HK-2 (cell line): Measurements from ENCODE around the gene E2F4.

Source experiments
- DNase-seq: peaks from one replicate; pipeline ENCODE4 v3.0.0-alpha.2; 2018; ENCODE audit not compliant: unreplicated experiment

E2F4 gene

DNA sequence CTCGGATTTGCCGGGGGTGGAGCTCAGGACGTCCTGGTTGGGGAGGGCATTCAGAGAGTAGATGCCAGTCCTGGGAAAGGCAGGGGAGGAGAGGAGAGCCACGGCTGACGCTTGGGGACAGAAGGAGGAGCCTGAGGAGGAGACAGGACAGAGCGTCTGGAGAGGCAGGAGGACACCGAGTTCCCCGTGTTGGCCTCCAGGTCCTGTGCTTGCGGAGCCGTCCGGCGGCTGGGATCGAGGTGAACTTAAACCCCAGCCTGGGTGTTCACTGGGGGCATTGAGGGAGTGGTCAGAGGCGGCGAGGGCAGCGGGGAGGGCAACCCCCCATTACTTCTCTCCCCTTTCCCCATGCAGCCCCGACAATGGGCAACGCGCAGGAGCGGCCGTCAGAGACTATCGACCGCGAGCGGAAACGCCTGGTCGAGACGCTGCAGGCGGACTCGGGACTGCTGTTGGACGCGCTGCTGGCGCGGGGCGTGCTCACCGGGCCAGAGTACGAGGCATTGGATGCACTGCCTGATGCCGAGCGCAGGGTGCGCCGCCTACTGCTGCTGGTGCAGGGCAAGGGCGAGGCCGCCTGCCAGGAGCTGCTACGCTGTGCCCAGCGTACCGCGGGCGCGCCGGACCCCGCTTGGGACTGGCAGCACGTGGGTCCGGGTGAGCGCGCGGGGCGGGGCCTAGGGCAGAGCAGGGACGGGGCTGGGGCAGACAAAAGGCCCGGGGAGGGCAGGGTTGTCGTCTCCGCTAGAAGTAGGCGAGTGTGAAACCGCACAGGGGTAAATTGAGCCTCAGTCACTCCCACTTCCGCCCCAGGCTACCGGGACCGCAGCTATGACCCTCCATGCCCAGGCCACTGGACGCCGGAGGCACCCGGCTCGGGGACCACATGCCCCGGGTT lies 17.9 kb upstream of the E2F4 start:
- peak; percentile 94 for DNase-seq

DNA sequence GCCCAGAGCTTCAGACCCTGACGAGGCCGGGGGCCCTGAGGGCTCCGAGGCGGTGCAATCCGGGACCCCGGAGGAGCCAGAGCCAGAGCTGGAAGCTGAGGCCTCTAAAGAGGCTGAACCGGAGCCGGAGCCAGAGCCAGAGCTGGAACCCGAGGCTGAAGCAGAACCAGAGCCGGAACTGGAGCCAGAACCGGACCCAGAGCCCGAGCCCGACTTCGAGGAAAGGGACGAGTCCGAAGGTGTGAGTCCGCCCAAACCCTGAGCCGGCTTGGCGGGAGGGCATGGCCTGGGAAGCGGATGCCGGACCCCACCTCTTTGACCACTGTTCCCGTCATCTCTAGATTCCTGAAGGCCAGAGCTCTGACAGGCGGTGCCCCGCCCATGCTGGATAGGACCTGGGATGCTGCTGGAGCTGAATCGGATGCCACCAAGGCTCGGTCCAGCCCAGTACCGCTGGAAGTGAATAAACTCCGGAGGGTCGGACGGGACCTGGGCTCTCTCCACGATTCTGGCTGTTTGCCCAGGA lies 17.2 kb upstream of the E2F4 start:
- no peak for DNase-seq

DNA sequence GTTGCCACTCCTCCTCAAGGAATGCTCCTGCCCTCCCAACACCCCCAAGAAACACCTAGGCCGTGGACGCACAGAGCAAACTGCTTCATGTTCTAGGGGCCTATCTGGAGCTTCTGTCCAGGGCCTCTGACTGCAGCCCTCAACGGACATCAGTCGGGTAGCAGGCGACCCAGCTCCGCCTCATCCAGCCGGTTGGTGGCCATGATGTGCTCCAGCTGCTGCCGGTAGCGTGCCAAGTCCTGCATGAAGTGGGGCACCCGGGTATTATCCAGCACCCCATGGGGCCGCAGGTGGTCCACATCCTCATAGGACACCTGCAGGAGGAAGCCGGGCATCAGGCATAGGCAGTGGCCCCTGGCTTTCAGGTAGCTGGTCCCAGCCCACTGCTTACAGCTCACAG lies 15.3 kb upstream of the E2F4 start:
- no peak for DNase-seq

DNA sequence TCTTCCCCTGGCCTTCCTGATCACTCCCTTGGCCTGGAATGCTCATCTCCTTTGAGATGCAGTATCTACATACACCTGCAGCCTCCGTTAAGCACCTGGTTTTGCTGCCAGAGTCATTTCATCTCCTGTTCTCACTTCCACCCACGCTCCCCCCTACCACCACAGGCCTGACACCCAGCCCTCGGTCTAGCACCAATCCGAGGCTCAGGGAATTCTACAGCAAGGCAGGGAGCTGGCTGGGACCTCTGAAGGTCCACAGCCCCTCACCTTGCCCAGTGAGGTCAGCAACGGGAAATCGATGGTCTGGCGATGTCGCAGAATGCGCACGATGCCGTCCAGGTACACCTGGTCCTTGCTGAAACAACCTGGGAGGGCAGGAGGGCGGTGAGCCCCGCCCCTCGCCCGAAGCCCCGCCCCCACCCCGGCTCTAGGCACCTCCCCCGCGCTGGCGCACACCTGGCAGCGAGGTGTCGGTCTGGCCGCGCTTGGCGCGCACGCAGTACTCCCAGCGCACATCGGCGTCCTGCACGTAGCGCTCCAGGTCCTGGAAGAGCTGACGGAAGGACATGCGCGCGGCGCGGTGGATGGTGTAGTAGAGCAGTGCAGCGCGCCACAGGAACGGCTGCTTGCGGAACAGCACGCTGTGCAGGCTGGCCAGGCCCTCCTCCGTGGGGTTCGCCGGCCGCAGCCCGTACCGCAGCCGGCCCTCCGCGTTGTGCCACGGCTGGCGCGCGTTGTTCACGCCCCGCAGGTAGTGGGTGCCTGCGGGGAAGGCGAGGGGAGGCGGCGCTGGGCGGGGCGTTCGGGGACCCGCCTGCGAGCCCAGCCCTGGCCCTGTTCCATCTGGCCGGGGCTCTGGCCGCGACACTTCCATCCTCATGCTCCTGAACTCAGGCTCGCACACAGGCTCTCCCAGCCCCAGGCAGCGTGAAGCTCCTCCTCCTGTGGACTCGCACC lies 13.9 kb upstream of the E2F4 start:
- DNase-seq = peak; percentile 51

DNA sequence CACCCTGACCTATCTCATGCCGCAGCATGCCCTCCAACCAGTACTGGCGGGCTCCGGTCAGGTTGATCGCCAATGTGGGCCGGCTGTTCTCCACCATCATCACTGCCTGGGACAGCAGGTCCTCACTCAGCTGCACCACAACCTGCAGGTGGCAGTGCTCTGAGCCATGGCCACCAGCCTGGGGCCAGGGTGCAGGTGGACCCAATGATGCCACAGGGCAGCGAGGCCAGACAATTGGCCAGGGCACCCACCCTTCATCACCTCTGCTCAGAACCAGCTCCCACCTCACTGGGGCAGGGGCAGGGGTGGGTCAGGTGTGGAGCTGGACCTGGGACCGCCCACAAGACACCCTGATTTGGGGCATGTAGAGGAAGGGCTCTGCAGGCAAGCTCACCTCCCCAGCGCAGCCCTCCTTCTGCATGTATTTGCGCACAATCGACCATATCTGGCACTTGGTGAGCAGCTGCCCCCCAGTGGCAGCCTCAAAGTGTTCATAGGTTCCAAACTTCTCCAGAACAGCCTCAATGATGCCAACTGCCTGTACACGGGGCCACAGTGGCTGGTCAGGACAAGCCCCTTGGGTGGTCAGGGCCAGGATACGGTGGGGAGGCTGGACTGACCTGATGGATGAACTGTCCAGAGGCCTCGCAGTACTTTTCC lies 12.4 kb upstream of the E2F4 start:
- no peak for DNase-seq

DNA sequence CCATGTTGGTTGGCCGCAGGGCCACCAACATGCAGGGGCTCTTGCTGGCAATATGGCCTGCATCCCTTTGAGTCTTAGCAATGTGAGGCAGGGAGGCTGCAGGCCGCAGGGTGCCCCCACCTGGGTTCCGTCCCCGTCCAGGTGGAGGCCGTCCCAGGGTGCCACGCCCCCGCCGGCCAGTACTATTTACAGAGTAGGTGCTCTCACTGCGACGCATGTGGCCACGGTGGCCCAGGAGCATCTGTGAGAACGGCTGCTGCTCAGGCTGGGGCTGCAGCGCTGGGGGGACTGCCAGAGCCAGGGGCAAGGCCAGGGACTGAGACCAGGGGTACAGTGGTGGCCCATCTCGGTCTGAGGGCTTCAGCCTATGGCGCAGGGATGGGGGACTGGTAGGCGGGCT lies 11.8 kb upstream of the E2F4 start:
- DNase-seq = no peak

DNA sequence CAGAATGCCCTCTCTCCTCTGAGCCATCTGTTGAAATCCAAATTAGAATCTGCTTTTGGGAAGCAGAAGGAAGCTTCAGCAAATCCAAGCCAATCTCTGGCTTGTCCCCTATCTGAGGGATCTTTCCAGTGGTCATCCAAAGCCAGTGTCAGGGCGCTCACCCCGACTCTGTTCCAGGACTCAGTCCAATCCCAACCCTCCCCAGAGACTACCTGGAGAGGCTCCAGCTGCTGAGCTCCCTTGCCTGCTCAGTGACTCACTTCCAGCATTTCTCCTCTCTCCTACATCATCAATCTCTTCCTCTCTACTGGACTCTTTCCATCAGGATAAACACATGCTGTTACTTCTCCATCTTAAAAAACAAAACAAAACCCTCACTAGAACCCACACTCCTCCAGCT lies 10.6 kb upstream of the E2F4 start:
- no peak for DNase-seq

DNA sequence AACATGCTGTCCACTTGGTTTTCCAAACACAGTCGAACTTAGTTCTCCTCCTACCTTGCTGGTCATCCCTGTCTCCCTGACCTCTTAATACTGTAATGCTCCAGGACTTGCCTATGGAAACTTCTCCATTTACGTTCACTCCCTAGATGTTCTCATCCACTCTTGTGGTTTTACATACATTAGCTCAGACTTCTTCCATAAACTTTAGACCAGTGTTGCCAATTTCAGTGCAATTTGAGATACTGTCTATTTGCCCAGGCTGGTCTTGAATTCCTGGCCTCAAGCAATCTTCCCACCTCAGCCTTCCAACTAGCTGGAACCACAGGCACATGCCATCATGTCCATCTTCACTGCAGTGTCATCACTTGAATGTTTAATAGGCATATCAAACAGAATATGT lies 9.7 kb upstream of the E2F4 start:
- DNase-seq = no peak

DNA sequence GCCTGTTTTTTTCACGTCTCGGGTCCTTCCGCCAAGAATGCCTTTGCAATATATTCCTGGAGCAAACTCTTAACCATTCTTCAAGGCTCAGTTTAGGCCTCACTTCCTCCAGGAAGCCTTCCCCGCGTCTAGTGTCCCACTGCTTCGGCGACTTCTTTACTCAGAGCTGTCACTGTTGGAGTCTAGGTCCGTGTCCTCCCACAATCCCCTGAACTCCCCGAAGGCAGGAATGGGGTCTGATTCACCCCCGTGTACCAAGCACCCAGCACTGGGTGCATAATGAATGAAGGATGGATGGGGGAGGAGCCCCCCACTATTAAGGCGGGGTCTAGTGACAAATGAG lies 8.7 kb upstream of the E2F4 start:
- DNase-seq = no peak

DNA sequence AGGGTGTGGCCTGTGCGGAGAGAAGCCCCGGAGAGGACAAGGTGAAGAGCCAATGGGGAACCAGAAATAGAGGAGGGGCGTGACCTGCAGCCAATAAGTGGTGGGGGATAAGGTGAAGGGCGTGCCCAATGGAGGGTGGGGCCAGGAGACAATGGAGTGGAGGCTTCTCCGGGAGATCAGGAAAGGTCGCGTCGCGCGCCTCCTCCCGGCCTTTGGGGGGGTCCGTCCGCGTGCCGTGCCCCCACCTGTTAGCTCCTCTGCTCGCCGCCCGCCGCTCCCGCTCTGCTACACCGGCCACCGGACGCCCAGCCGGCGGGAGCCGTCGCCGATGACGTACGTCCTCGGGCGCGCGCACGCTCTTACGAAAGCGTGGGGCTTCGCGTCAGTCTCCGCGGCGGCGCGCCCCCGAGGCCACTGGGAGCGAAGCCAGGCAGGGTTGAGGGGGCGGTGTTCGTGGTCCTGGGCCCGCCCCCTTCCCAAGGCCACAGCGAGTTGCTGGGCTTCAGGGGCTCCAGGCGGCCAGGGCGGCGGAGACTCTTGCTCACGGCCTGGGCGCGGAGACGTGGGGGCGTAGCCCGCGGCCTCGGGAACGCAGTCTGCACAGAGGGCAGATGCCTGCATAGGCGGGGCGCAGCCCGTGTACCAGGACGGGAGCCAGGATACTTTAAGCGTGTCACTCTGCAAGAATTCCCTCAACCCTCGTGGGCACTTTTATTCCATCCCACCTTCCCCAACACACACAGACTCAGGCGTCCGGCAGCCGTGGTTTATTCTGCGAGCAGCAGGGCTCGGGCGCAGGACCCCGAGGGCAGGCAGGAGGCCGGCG lies 8.1 kb upstream of the E2F4 start, which contains the start of gene MATCAP1:
MATCAP1 (minus strand) TSS at position 337 of the 826 bp plus-strand sequence. CDS start 3,353 bp downstream, outside the sequence.
- peak; percentile 94 for DNase-seq

DNA sequence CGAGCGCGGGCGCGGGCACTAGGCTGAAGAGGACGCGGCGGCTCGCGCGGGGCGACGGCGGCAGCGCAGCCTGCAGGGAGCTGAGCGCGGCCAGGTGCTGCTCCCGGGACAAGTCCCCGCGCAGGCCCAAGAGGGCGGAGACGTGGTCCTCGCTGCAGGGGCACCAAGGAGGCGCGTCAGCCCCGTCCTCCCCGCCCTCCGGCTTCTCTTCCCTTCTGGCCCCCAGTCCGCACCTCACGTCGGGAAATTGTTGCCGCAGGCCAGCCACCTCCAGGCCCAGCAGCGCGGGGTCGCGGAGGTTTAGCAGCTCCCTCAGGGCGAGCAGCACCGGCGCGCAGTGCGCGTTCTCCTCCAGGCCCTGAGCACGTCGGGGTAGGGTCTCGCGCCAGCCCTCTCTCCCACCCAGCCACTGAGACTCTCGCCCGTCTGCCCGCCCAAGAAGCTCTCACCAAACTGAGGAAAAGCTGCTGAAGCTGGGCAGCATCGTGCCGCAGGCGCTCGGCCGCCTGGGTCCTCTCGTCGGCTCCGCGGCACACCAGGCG lies 7.4 kb upstream of the E2F4 start:
- no peak for DNase-seq

DNA sequence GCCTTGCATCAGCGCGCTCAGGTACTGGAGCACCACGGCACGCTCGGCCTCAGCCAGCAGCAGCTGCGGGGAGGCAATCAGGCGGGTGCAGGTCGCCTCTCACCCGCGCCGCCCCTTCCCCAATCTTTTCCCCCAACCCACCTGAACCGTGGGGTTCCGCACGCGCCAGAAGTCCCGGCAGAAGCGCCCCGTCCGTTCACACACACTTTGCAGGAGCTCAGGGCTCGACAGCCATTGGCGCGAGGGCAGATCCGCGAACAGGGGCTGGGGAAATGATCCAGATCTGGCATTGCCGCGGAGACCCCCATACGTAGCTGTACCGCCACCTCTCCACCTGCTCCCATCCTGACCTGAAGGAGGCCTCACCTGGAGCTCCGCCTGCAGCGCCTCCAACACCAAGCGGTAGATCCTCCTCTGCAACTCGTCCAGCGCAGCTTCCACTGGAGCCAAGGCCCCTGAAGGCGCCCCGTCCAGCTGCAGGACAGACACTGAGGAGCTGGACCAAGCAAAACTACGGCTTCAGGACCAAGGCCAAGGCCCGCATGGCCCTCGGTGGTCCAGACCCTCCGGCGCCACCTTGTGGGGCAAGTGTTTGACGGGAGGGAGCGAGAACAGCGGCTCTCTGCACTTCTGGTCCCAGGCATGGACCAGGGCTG lies 6.8 kb upstream of the E2F4 start:
- peak; percentile 92 for DNase-seq

DNA sequence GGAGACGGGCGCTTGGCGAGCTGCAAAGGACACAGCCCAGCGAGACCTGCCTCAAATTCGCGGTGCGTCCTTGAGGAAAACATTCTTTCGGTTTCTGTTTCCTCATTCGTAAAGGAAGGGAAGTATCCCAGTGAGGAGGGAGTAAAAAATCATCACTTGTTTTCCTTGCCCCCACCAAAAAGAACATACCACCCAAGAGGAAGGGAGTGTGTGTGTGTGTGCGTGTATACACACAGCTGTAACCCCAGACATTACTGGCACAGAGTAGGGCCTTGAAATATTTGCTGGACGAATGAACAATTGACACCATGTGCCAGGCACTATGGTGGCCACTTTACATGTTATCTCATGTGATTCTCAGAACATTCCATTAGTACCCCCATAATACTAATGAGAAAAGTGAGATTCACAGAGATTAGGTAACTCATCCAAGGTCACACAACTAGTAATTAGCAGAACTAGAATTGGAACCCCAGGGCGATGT lies 6.3 kb upstream of the E2F4 start:
- no peak for DNase-seq

DNA sequence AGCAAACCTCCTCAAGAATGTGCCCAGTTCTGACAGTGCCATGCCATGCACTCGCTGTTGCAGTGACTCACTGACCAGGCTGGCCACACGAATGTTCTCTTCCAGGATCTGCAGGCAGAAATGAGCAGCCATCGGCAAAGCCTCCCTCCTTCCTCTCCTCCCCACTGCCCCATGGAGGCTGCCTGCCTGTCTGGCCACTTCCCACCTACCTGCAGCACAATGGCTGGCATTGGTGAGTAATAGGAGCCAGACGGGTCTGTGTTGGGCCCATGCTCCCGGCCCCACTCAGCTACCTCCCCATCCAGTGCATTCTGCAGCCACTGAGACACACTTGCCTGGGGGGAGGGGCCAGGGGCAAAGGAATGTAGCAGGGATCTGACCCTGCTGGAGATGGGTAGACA lies 5.4 kb upstream of the E2F4 start:
- DNase-seq = peak; percentile 71

DNA sequence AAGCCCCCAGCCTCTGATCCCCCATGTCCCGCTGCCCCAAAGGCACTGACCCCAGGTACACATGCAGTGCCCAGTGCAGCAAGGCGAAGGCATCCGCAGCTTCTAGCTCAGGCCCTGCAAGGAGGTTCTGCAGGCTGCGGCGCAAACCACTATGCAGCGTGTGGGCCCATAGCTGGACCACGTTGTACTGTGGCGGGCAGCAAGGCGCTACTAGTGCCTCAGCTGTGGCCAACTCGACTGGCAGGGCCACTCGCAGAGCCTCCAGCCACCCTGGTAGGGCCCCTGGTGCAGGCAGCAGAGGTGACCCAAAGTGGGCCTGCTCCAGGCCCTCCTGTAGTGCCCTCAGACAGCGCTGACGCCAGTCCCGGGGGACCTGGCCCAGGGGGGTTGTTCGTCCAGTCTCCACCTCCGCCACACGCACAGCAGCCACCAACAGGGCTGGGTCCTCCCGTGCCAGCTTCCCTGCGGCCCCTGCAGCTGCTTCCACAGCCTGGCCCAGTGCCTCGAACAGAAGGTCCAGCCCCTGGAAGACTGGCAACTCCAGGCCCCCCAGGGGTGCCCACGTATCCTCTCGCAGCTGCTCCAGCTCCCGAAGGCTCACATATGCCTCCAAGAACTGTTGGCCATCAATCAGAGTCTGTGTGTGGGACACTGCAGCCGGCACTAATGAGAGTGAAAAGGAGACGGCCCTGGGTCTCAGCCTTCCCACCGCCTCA lies 4.6 kb upstream of the E2F4 start:
- DNase-seq = no peak

DNA sequence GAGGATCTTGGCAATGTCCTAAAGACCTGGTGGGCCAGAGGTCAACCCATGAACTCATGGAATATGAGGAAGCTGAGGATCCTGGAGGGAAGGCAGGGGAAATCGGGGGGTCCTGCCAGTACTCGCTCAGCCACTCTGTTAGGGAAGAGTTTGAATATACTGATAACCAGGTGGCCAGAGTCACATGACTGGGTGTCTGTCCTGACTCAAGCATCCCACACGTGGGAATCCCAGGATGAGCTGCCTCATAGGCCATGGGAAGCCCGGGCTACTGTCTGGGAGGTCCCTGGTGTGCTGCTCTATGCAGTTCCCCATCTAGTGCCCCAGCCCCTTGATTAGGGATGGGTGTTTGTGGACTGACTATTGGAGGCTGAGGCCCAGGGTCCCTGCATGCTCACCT lies 3.6 kb upstream of the E2F4 start:
- no peak for DNase-seq

DNA sequence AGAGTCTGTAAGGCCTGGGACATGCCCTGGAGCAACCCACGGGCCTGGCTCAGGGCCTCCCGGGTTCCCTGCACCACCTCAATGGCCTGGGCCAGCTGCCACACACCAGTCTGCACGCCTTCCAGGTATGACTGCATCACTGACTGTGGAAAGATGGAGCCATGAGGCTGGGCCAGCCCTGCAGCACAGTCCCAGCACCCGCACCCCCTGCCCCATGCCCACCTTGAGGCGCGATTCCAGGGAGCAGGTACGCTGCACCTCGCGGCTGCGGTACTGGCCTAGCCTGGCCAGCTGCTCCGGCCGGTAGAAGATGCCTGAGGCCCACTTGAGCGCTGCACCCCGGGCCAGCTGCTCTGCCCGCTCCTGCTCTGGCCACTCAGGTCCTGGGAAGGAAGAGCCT lies 3.2 kb upstream of the E2F4 start:
- DNase-seq = no peak

DNA sequence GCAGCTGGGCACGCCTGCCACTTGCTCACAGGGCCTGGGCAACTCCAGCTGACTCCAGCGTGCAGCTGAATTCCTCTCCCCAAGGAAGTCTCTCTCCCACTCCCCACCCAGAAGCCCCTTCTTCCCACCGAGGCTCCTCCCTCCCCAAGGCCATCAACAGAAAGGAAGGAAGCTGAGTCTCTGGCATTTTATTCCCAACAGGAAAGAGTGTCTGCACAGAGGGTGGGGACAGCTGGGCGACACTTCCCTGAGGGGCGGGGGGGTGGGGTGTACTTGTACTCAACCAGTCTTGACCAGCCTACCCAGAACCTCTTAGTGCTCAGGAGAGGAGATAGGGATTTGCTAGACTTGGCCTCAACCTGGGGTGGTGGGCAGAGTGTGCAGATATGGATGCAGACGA lies 1.9 kb upstream of the E2F4 start, which contains the start of gene EXOC3L1:
EXOC3L1 (minus strand) TSS at position 96 of the 400 bp plus-strand sequence. CDS start 460 bp downstream, outside the sequence.
- no peak for DNase-seq
